ENCODE results near the gene HOXD11.
A peak's percentile ranks its signal among the peaks of the same experiment; 100 is the strongest.

Gene HOXD11

DNA sequence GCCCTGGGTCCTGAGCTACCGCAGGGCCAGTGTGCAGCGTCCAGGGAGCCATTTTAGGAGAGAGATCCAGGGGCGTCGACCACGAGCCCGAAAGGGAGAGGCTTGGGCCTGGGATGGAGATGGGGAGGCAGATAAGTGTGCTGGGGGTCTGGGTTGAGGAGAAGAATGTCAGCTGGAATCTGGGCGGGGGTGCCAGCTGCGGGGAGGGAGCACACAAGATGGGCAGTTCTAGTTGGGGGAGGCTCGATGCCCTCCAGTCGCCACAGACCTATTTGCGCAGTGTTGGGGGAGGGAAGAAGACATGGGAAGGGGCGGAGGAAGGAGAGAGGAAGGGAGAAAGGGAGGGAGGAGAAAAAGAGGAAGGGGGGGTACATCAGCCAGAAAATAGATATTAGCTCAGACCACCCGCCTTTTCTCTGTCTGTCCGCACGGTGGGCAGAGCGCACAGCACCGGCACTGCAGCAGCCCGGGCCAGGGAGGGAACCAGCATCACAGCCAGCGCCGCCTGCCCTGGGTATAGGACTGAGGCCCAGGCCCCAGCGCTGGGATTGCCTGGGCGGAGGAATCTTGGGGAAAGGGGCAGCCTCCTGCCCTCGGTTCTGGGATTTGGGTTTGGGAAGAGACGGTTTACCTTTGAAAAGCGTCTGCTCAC lies 1.9 kb upstream of the HOXD11 start:
- no peak for DNase-seq (ENCODE audit: low spot score)

- DNase-seq (ENCODE audit: low spot score) = no peak
These were observed 1.1 kb upstream of the HOXD11 start for GRCh38 chr2:176105730-176106580.

- DNase-seq (ENCODE audit: low spot score) = no peak
These were observed 676 bp downstream of the HOXD11 start for GRCh38 chr2:176107731-176108181.

DNA sequence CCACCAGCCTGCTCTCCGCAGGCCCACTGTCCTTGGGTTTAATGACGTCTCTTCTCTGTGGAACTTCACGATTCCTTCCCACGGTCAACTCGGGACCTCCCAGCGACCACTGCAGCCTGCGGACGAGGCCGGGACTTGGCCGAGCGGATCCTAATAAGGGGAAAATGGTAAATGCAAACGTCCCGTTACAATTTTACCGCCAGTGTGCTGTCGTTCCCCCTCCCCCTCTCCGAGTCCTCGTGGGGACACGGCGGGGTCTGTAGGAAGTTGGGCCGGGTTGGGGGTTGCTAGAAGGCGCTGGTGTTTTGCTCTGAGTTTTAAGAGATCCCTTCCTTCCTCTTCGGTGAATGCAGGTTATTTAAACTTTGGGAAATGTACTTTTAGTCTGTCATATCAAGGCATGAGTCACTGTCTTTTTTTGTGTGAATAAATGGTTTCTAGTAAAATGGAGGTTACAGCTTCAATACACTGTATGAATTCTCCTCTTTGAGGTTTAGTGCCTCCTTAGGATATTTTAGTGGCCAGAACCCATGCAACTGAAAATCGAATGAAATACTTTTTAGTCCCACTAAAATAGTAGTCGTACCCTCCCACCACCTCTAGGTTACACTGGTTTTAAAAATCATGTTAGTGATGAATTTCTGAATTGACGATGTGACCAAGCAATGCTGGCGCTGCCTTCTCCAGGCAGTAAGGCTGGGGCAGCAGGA lies 2.3 kb downstream of the HOXD11 start:
- DNase-seq (ENCODE audit: low spot score) = no peak

DNA sequence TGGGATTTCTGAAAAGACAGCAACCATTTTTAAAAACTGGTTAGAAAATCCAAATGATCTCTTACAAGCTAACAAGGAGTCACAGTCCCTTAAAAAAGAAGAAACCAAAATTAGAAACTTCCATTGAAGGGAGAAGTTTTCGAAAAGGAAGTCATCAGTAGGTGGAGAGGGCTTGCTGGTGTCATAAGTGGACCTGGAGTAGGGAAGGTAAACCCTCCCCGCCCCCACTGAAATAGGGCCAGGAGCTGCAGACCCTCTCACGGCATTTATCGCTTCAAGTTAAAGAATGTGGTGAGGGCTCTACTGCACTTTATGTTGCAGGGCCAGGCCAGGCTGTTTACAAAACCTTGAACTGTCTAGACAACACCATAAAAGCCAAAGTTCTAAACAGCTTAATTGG lies 2.9 kb downstream of the HOXD11 start:
- no peak for DNase-seq (ENCODE audit: low spot score)

- no peak for DNase-seq (ENCODE audit: low spot score)
These were observed 3.6 kb downstream of the HOXD11 start for GRCh38 chr2:176110415-176111308.

GRCh38 chr2:176111309-176111663 lies 4.2 kb downstream of the HOXD11 start:
- DNase-seq (ENCODE audit: low spot score) = peak; percentile 81

DNA sequence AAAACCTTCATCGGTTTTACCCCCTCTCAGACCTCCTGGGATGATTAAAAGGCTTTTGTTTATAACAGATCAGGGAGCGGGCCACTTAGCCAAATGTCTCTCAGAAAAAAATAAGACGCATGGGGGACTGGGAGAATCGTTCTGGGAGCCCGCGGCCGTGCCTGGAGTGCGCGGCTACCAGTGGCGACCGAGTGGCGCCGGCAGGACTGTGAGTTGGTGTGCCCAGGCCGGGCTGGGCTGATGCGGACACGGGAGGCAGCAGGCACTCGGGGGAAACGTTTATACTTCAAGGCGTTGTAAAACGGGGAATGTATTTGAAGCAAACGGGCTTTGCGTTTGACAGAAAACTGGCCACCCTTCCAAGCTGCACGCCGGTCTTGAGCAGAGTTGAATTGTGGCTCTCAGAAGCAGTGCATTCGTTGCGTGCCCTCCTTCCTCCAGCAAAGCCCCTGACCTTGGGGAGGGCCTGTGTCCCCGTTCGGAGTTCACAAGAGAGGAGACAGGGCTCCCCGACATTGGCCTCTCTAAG lies 4.8 kb downstream of the HOXD11 start:
- DNase-seq (ENCODE audit: low spot score) = no peak

DNA sequence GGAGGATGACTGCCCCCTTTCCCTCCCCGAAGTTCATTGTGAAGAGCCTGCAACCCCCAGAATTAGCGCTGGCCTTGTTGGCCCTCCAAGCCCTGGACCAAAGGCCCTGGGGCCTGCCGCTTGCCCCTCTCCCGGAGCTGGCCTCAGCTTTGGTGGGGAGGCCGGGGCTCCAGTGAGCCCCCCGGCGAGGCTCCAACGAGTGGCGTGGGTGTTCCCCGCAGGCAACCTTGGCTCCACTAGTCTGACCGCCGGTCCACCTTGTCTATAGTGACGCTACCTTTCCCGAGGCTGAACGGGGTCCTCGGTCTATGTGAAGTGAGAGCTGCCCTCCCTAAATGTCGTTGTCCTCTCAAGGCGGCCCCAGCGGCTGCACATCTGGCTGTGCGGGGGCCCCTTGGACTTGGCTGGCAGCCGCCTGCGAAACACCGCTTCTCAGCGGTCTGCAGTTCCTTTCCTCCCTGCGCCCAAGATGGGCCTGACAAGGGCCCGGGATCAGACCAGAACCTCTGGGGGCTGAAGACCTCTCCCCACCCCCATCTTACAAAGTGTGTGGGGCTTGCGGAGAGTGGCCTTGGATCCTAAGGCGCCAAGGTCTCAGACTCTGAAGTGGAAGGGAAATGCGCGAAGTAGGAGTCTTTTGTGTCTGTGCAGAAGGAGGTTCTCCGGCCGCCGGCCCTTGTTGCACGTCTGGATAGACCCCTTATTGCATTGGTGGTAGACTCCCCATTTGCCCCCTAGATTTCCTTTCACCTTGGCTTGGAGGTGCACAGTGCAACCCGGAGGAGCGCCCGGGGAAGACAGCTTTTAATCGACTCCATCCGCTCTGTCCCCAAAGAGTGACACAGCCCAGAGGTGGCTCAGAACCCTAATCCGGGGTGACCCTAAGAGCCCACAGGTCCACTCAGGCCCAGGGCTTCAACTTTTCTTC lies 5.6 kb downstream of the HOXD11 start:
- no peak for DNase-seq (ENCODE audit: low spot score)

DNA sequence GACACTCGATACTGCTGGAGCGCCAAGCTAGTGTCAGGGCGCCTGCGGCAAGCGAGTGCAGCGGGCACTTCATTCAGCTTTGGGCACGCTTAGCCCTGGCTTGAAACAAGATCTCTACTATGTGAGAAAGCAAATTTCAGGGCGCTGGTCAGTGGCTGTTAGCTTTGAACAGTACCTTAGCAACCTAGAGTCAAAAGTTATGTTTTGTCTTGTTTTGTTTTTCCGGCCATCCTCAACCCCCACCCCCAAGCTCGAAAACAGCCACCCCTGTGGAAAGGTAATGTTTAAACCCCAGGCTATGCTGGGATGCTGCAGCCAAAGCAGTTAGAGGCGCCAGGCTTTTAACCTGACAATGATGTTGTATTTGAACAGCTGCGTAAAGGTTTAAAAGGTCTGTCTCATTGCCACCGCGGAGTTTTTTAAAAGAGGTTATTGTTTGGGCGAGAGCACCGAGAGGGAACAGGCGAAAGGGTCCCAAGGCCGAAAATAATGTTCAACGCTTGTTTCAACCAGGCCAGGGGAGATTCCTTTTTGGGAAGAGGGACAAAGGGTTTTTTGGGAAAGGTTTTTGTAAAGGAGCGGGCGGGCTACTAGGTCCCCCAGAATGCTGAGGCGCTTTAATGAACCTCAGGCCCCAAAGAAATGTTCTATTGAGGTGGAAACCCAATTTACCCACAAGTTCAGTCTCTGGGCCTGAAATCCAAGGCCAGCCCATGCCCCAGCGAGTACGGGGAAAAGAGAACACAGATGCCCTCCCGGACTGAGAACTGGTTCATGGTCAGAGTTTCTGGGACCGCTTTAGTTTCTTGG lies 7.2 kb downstream of the HOXD11 start:
- no peak for DNase-seq (ENCODE audit: low spot score)

- no peak for DNase-seq (ENCODE audit: low spot score)
These were observed 8.0 kb downstream of the HOXD11 start for GRCh38 chr2:176114930-176115625.

DNA sequence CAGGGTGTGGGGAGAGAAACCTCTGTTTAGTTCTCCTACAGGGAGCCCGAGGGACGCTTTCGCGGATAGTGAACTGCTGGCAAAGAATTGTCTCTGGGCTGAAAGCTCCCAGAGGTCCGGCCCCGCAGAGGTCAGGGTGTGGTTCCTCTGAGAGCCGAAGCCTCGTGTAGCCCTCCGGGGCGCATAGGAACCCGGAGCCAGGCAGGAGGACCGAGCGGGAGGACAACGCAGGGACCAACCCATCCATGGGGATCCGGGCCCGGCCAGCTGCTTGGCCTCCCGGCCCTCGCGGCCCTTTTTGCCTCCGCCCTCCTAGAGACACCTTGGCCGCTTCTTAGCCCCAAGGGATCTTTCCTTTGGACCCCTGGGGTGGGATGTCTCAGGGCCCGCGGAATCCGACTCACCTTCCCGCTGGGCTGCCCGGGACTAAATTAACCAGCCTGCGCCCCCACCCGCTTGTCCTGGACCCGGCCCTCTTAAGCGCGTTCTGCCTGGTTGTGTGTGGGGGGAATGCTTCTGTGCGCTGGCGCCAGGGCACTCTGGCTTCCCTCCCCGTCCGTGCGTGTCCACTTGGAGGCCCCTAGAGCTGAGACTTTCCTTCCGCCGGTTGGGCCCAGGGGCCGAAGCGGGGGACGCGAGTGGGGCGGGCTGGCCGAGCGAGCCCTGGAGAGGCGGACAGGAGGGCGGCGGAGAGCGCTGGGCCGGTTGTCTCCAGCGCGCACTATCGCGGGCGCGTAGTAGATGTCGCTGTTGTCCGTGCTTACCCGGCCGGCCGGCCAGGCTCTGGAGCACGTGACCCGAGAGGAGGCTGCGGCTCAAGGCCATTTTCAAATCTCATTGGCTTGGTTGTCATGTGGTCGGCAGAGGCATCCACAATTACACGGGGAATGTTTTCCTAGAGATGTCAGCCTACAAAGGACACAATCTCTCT lies 9.1 kb downstream of the HOXD11 start, which contains the start of gene HOXD10:
HOXD10 (plus strand) TSS at position 896 of the 931 bp plus-strand sequence. CDS start 56 bp downstream, outside the sequence.
- peak; percentile 92 for DNase-seq (ENCODE audit: low spot score)

DNA sequence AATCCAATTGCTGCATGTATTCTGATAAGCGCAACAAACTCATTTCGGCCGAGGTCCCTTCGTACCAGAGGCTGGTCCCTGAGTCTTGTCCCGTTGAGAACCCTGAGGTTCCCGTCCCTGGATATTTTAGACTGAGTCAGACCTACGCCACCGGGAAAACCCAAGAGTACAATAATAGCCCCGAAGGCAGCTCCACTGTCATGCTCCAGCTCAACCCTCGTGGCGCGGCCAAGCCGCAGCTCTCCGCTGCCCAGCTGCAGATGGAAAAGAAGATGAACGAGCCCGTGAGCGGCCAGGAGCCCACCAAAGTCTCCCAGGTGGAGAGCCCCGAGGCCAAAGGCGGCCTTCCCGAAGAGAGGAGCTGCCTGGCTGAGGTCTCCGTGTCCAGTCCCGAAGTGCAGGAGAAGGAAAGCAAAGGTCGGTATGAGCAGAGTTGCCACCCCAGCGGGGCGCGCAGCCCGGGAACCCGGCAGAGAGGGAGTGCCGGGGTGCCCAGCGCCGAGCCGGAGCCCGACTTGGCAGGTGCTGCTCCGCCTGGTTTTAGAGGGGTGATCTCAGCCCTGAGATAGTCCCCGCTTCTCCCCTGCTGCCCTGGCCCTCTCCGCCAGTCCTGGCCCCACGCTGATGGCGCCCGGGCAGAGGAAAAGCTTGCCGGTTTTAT lies 10.2 kb downstream of the HOXD11 start:
- no peak for DNase-seq (ENCODE audit: low spot score)

- no peak for DNase-seq (ENCODE audit: low spot score)
These were observed 10.8 kb downstream of the HOXD11 start for GRCh38 chr2:176117823-176118371.

DNA sequence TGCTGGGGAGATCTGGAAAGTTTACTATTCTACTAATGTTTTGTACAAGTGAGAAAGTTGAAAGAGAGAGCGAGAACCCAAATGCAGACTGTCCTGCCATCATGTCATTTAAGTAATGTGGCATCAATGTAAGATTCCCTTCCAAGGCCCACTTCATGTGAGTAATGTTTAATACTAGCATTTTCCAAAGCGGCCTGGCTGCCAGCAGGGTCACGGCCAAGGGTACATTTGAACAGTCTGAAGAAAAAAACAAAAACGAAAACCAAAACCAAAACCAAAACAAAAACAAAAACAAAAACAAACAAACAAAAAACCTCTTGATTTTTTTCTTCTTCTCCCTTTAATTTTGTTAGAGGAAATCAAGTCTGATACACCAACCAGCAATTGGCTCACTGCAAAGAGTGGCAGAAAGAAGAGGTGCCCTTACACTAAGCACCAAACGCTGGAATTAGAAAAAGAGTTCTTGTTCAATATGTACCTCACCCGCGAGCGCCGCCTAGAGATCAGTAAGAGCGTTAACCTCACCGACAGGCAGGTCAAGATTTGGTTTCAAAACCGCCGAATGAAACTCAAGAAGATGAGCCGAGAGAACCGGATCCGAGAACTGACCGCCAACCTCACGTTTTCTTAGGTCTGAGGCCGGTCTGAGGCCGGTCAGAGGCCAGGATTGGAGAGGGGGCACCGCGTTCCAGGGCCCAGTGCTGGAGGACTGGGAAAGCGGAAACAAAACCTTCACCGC lies 11.7 kb downstream of the HOXD11 start:
- peak; percentile 80 for DNase-seq (ENCODE audit: low spot score)

All from SK-N-DZ (cell line).